ENCODE data around the gene BCL11B.

The BCL11B gene

DNA sequence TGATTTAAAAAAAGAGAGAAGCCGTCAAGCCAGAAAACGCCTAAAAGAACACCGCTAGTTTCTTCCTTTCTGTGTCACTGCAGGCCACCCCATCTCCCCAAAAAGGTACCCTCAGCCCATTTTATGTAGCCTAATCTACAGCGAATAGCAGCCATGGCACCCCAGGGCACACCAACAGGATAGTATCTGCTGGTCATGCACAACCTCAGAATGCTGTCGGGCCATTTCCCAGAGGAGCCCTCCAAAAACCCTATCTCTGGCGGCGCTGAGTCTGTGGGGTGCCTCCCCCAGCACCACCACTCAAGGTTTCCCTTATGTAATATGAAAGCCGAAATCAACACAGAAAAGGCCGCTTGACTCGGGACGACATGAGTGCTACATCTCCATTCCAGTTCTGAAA lies 98.9 kb downstream of the BCL11B start:
- H3K36me3 ChIP-seq (ENCODE audit: control insufficient read depth in 5 of 5, insufficient read depth in 5 of 5, low read length in 5 of 5) = no peaks in the 10 kb centered on the region
- no peak overlapping the region for H3K27ac ChIP-seq (ENCODE audit: low read depth, low read length)
- H3K4me1 ChIP-seq (ENCODE audit: control insufficient read depth in 5 of 5, insufficient read depth in 5 of 5, low read length in 5 of 5) = peaks cover 0 to 11% (median 7%) of the 10 kb centered on the region in 5 donors
- no peak overlapping the region for H3K9ac ChIP-seq (ENCODE audit: low read length in 5 of 5)
- H3K4me3 ChIP-seq (ENCODE audit: low read depth in 1 of 5, low read length in 5 of 5) = no peak overlapping the region
- no peaks in the 10 kb centered on the region for H3K27me3 ChIP-seq (ENCODE audit: control insufficient read depth in 5 of 5, insufficient read depth in 4 of 5, low read length in 5 of 5)
- H3K9me3 ChIP-seq (ENCODE audit: control insufficient read depth in 5 of 5, low read length in 5 of 5) = no peaks in the 10 kb centered on the region

DNA sequence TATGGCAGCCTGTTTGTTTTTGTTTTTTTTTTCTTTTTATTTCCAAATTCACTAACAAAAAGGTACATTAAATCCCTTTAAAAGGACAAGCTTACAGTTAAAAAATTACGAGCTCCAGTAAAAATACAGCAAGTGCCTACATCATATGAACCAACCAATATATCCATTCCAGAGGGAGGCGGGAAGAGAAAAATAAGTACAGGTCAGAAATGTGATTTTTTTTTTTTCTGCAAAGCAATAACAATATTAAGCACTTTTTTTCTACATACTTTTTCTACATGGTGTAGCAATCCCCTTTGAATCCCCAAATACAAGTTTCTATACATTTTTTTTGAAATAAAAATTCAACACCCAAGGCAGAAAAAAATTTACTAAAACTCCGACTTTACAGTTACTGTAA lies 100.6 kb downstream of the BCL11B start:
- Histone ChIP-seq H3K9me3 (ENCODE audit: control insufficient read depth in 5 of 5, low read length in 5 of 5) (no peaks in the 10 kb centered on the region), H3K4me3 (ENCODE audit: low read depth in 1 of 5, low read length in 5 of 5) (no peak overlapping the region), H3K36me3 (ENCODE audit: control insufficient read depth in 5 of 5, insufficient read depth in 5 of 5, low read length in 5 of 5) (no peaks in the 10 kb centered on the region), H3K27ac (ENCODE audit: low read depth, low read length) (no peak overlapping the region), H3K4me1 (ENCODE audit: control insufficient read depth in 5 of 5, insufficient read depth in 5 of 5, low read length in 5 of 5) (no peaks in the 10 kb centered on the region), H3K27me3 (ENCODE audit: control insufficient read depth in 5 of 5, insufficient read depth in 4 of 5, low read length in 5 of 5) (no peaks in the 10 kb centered on the region), H3K9ac (ENCODE audit: low read length in 5 of 5) (no peak overlapping the region)

DNA sequence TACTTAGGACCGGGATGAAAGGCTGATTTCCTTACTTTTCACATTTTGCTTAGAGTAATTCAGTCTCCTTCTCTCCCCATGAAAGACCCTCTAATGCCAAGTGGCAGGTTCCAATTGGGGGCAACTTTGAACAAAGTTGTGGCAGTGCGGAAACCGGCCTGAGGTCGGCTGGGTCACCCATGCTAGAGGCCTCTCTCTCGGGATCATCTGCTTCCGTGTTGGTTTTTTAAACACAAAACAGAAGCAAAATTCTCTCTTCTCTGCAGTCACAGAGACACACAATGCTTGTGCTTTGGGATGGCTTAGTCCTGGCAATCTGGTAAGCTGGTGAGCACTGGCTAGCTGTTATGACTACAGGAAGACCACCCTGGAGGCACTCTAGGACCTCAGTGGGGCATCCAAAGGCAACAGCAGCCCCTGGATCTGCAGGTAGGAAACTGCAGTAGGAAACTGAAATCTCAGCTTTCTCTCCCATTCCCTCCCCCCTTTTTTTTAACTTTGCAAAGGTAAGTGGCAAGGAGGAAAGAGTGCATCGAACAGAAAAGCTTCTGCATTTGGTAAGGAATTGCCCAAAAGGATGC lies 102.1 kb downstream of the BCL11B start:
- Histone ChIP-seq H3K4me1 (ENCODE audit: control insufficient read depth in 5 of 5, insufficient read depth in 5 of 5, low read length in 5 of 5) (no peaks in the 10 kb centered on the region), H3K36me3 (ENCODE audit: control insufficient read depth in 5 of 5, insufficient read depth in 5 of 5, low read length in 5 of 5) (no peaks in the 10 kb centered on the region), H3K4me3 (ENCODE audit: low read depth in 1 of 5, low read length in 5 of 5) (no peak overlapping the region), H3K9ac (ENCODE audit: low read length in 5 of 5) (no peak overlapping the region), H3K27ac (ENCODE audit: low read depth, low read length) (no peak overlapping the region), H3K27me3 (ENCODE audit: control insufficient read depth in 5 of 5, insufficient read depth in 4 of 5, low read length in 5 of 5) (no peaks in the 10 kb centered on the region), H3K9me3 (ENCODE audit: control insufficient read depth in 5 of 5, low read length in 5 of 5) (no peaks in the 10 kb centered on the region)

DNA sequence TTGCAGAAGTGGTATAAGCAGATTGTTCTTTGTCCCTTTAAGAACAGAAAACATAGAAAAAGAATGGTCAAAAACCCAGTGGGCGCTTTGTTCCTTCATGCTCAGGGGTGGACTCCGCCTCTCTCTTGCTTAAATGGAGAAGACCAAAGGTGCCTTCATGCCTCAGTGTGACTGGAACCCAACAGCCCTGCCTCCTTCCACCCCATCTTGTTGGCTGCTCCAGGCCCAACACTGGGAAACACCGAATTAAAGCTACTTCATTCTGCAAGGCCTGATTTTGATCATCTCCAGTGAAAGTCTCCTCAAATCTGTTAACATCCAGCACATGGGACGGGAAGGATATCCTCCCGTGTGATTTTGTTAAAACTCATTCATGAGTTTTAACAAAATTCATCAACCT lies 103.7 kb downstream of the BCL11B start:
- Histone ChIP-seq H3K9ac (ENCODE audit: low read length in 5 of 5) (no peak overlapping the region), H3K27me3 (ENCODE audit: control insufficient read depth in 5 of 5, insufficient read depth in 4 of 5, low read length in 5 of 5) (peaks cover 0 to under 1% (median 0%) of the 10 kb centered on the region in 5 donors), H3K4me1 (ENCODE audit: control insufficient read depth in 5 of 5, insufficient read depth in 5 of 5, low read length in 5 of 5) (no peaks in the 10 kb centered on the region), H3K9me3 (ENCODE audit: control insufficient read depth in 5 of 5, low read length in 5 of 5) (no peaks in the 10 kb centered on the region), H3K27ac (ENCODE audit: low read depth, low read length) (no peak overlapping the region), H3K36me3 (ENCODE audit: control insufficient read depth in 5 of 5, insufficient read depth in 5 of 5, low read length in 5 of 5) (no peaks in the 10 kb centered on the region), H3K4me3 (ENCODE audit: low read depth in 1 of 5, low read length in 5 of 5) (no peak overlapping the region)

DNA sequence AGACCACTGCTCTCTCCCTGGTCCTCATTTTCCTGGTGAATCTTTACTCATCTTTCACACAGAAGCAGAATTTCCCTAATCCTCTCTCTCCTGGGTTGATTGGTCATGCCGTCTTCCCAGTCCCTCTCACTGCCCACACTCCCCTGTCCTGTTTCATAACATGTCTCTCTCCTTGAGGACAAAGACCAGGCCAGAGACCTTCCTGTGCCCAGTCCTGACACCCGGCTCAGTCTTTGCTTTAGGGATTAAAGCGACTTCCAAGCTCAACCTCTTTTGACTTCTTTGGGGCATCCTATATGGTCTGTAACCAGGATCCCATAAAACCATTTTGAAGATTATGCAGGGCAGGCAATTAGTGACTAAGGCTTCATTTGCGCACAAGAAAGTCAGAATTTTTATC lies 105.5 kb downstream of the BCL11B start:
- Histone ChIP-seq H3K4me3 (ENCODE audit: low read depth in 1 of 5, low read length in 5 of 5) (no peak overlapping the region), H3K4me1 (ENCODE audit: control insufficient read depth in 5 of 5, insufficient read depth in 5 of 5, low read length in 5 of 5) (no peaks in the 10 kb centered on the region), H3K9ac (ENCODE audit: low read length in 5 of 5) (no peak overlapping the region), H3K27ac (ENCODE audit: low read depth, low read length) (no peak overlapping the region), H3K36me3 (ENCODE audit: control insufficient read depth in 5 of 5, insufficient read depth in 5 of 5, low read length in 5 of 5) (no peaks in the 10 kb centered on the region), H3K9me3 (ENCODE audit: control insufficient read depth in 5 of 5, low read length in 5 of 5) (no peaks in the 10 kb centered on the region), H3K27me3 (ENCODE audit: control insufficient read depth in 5 of 5, insufficient read depth in 4 of 5, low read length in 5 of 5) (peaks cover 0 to 3% (median 0%) of the 10 kb centered on the region in 5 donors)

DNA sequence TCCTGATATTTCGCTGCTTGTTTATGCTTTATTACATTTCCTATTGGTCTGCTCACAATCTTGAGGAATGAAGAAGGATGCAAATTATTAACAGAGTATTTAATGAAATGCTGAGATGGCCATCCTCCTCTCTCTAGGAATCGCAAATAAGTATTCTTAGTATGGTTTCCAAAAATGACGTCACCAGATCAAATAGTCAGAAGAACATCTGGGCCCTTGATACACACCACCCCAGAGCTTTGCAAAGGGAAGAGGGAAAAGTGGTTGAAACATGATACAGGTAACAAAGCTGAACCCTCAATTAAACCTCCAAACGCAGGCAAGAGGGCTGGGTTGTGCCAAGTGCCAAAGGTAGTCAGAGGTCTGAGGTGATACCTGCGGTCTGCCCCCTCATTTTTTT lies 107.3 kb downstream of the BCL11B start:
- no peak overlapping the region for H3K9ac ChIP-seq (ENCODE audit: low read length in 5 of 5)

DNA sequence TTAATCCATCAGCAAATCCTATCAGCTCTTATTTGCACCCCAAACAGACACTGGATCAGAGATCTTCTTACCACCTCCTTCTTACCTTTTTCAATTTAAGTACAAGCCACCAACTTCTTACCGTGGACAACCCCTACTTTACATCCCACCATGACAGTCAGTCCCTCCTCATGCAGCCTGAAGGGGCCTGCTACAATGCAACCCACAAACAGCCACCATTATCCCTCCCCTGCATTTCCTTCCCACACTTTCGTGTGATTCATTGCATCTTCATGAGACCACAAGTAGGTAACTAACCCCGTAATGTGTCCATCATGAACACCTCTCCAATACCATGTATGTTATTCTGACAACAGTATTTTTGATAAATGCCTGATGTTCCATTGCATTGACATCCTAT lies 108.6 kb downstream of the BCL11B start:
- H3K9me3 ChIP-seq (ENCODE audit: control insufficient read depth in 5 of 5, low read length in 5 of 5) = no peaks in the 10 kb centered on the region
- H3K9ac ChIP-seq (ENCODE audit: low read length in 5 of 5) = no peak overlapping the region
- H3K4me1 ChIP-seq (ENCODE audit: control insufficient read depth in 5 of 5, insufficient read depth in 5 of 5, low read length in 5 of 5) = peaks cover 0 to under 1% (median 0%) of the 10 kb centered on the region in 5 donors
- H3K27me3 ChIP-seq (ENCODE audit: control insufficient read depth in 5 of 5, insufficient read depth in 4 of 5, low read length in 5 of 5) = peaks cover 0 to 3% (median 0%) of the 10 kb centered on the region in 5 donors
- no peak overlapping the region for H3K4me3 ChIP-seq (ENCODE audit: low read depth in 1 of 5, low read length in 5 of 5)
- H3K27ac ChIP-seq (ENCODE audit: low read depth, low read length) = no peak overlapping the region
- H3K36me3 ChIP-seq (ENCODE audit: control insufficient read depth in 5 of 5, insufficient read depth in 5 of 5, low read length in 5 of 5) = no peaks in the 10 kb centered on the region

More for the DNA sequence above, 107.3 kb downstream of the BCL11B start:
- peaks cover 0 to 3% (median 0%) of the 10 kb centered on the region in 5 donors for H3K27me3 ChIP-seq (ENCODE audit: control insufficient read depth in 5 of 5, insufficient read depth in 4 of 5, low read length in 5 of 5)
- H3K9me3 ChIP-seq (ENCODE audit: control insufficient read depth in 5 of 5, low read length in 5 of 5) = no peaks in the 10 kb centered on the region
- no peaks in the 10 kb centered on the region for H3K4me1 ChIP-seq (ENCODE audit: control insufficient read depth in 5 of 5, insufficient read depth in 5 of 5, low read length in 5 of 5)
- no peak overlapping the region for H3K4me3 ChIP-seq (ENCODE audit: low read depth in 1 of 5, low read length in 5 of 5)
- no peak overlapping the region for H3K27ac ChIP-seq (ENCODE audit: low read depth, low read length)
- H3K36me3 ChIP-seq (ENCODE audit: control insufficient read depth in 5 of 5, insufficient read depth in 5 of 5, low read length in 5 of 5) = no peaks in the 10 kb centered on the region

DNA sequence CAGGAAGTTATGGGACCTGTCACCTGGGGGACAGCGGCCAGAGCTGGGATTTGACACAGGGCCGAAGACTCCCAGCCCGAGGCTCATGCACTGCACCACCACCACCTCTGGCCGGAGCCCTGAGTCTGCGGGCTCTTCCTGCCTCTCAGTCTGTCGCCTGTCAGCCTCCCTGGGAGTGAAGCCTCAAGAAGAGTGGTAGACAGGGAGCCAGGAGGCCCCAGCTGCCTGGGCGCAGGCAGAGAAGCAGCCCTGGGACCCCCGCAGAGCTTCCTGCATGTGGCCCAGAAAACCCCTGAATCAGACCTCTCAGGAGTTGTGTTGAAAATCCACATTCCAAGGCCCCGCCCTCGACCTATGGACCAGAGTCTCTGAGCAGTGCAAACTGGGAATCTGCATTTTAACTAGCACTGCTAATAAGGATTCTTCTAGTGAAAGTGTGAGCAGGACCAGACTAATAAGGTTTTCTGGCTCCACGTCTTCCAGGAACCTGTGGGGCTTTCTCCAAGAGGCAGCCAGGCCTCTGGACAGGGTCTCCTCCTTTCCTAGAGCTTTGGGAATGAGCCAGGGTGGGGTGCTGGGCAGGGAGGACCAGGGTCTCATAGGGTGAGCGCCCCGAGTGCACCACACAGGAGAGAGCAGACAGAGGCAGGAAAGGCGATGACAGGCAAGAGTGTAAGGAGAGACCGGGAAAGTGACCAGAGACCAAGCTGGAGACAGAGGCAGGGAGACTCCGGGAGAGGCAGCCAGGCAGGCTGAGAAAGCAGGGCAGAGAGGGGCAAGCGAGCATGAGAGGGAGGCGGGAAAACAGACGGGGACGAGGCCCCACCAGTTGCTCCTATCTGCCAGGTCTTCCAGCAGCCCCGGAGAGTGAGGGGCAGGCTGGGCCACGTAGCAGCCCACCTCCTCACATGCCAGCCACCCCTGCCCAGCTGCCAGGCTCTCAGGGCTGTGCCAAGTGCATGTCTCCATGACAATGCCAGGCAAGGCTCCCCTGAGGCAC lies 112.4 kb downstream of the BCL11B start:
- no peak overlapping the region for H3K9ac ChIP-seq (ENCODE audit: low read length in 5 of 5)
- no peaks in the 10 kb centered on the region for H3K36me3 ChIP-seq (ENCODE audit: control insufficient read depth in 5 of 5, insufficient read depth in 5 of 5, low read length in 5 of 5)
- no peak overlapping the region for H3K4me3 ChIP-seq (ENCODE audit: low read depth in 1 of 5, low read length in 5 of 5)
- peaks cover 2 to 21% (median 14%) of the 10 kb centered on the region in 5 donors for H3K4me1 ChIP-seq (ENCODE audit: control insufficient read depth in 5 of 5, insufficient read depth in 5 of 5, low read length in 5 of 5)
- H3K27ac ChIP-seq (ENCODE audit: low read depth, low read length) = no peak overlapping the region
- H3K27me3 ChIP-seq (ENCODE audit: control insufficient read depth in 5 of 5, insufficient read depth in 4 of 5, low read length in 5 of 5) = peaks cover 0 to 3% (median 0%) of the 10 kb centered on the region in 5 donors
- H3K9me3 ChIP-seq (ENCODE audit: control insufficient read depth in 5 of 5, low read length in 5 of 5) = no peaks in the 10 kb centered on the region

DNA sequence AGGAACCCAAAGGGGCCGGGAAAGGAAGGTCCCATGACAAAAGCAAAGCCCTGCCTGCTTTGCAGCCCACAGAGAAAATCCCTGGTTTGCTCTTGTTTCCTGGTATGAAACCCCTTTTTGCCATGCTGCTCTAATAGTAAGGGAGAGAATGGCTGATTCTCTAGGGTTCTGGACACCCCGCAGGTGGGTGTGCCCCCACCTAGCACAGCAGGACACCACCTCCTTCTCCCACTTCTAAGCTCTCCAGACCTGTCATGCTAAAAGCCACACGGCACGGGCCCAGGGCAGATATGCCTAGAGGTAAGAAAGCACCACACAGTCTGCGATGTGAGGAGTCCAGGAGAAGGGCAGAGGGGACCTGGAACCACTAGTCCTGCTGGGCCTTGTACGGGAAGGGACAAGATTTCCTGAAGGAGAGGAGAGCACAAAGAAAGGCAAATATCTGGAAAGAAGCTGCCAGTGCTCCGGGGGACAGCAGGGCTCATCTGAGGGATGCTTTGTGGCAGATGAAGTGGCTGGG lies 113.3 kb downstream of the BCL11B start:
- Histone ChIP-seq H3K36me3 (ENCODE audit: control insufficient read depth in 5 of 5, insufficient read depth in 5 of 5, low read length in 5 of 5) (no peaks in the 10 kb centered on the region), H3K4me1 (ENCODE audit: control insufficient read depth in 5 of 5, insufficient read depth in 5 of 5, low read length in 5 of 5) (peaks cover 2 to 21% (median 14%) of the 10 kb centered on the region in 5 donors)

DNA sequence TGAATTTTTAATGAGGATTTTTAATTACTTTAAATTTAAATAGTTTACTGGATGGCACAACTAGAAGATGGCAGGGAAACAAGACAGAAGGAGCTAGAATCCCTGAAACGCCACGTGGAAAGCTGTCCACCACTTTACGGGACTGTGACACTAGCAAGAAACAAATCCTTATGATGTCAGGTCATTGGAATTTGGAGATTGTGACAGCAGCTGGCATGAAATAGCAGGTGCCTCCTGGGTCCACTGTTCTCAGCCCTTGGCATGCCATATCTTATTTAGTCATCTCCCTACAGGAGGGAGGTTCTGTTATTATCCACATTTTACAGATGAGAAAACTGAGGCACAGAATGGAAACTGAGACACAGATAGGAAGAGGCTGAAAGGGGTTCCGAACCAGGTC lies 113.8 kb downstream of the BCL11B start:
- peaks cover 0 to under 1% (median 0%) of the 10 kb centered on the region in 5 donors for H3K27me3 ChIP-seq (ENCODE audit: control insufficient read depth in 5 of 5, insufficient read depth in 4 of 5, low read length in 5 of 5)
- no peak overlapping the region for H3K9ac ChIP-seq (ENCODE audit: low read length in 5 of 5)
- H3K4me1 ChIP-seq (ENCODE audit: control insufficient read depth in 5 of 5, insufficient read depth in 5 of 5, low read length in 5 of 5) = peaks cover 2 to 21% (median 14%) of the 10 kb centered on the region in 5 donors
- no peak overlapping the region for H3K4me3 ChIP-seq (ENCODE audit: low read depth in 1 of 5, low read length in 5 of 5)
- H3K9me3 ChIP-seq (ENCODE audit: control insufficient read depth in 5 of 5, low read length in 5 of 5) = no peaks in the 10 kb centered on the region
- no peaks in the 10 kb centered on the region for H3K36me3 ChIP-seq (ENCODE audit: control insufficient read depth in 5 of 5, insufficient read depth in 5 of 5, low read length in 5 of 5)
- H3K27ac ChIP-seq (ENCODE audit: low read depth, low read length) = no peak overlapping the region

More for the DNA sequence above, 113.3 kb downstream of the BCL11B start:
- H3K4me3 ChIP-seq (ENCODE audit: low read depth in 1 of 5, low read length in 5 of 5) = no peak overlapping the region
- H3K27me3 ChIP-seq (ENCODE audit: control insufficient read depth in 5 of 5, insufficient read depth in 4 of 5, low read length in 5 of 5) = peaks cover 0 to 3% (median 0%) of the 10 kb centered on the region in 5 donors
- H3K27ac ChIP-seq (ENCODE audit: low read depth, low read length) = no peak overlapping the region
- no peaks in the 10 kb centered on the region for H3K9me3 ChIP-seq (ENCODE audit: control insufficient read depth in 5 of 5, low read length in 5 of 5)
- H3K9ac ChIP-seq (ENCODE audit: low read length in 5 of 5) = no peak overlapping the region

Measured in subcutaneous abdominal adipose tissue (tissue), 5 donors.